ENCODE data around the gene NPHS1.

Gene NPHS1

DNA sequence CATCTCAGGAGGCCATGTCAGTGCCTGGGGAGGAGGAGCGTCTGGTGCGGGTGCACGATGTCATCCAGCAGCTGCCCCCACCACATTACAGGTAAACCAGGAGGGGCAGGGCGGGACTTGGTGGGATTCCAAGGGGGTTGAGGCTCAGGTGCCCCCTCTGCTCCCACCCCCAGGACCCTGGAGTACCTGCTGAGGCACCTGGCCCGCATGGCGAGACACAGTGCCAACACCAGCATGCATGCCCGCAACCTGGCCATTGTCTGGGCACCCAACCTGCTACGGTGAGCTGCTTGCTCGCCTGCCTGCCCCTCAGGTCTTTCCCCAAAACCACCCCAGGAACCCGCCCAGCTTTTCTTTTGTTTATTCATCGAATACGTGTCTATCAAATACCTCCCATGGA, 69.7 kb downstream of the NPHS1 start:
- TF ChIP-seq, protein P1, sequence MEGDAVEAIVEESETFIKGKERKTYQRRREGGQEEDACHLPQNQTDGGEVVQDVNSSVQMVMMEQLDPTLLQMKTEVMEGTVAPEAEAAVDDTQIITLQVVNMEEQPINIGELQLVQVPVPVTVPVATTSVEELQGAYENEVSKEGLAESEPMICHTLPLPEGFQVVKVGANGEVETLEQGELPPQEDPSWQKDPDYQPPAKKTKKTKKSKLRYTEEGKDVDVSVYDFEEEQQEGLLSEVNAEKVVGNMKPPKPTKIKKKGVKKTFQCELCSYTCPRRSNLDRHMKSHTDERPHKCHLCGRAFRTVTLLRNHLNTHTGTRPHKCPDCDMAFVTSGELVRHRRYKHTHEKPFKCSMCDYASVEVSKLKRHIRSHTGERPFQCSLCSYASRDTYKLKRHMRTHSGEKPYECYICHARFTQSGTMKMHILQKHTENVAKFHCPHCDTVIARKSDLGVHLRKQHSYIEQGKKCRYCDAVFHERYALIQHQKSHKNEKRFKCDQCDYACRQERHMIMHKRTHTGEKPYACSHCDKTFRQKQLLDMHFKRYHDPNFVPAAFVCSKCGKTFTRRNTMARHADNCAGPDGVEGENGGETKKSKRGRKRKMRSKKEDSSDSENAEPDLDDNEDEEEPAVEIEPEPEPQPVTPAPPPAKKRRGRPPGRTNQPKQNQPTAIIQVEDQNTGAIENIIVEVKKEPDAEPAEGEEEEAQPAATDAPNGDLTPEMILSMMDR (conservative IDR thresholded peaks at IDR 0.05): no peak
- H3K27ac ChIP-seq: no peak overlapping the region

DNA sequence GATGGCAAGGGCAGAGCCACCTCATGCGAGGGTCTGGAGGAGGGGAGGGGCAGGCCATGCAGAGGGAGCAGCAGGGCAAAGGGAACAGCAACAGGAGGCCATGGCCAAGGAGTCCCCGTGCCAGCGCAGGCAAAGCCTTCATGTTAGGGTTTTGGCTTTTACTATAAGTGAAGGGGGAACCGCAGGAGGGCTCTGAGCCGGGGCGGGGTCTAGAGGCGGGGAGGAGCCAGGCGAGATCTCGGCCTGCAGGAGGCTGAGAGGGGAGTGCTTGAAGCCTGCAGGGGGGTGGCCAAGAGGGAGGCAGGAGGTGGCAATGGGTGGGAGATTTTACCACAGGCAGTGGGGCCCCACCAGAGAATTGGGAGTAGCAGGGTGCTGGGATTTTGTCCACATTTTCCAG, 70.7 kb downstream of the NPHS1 start:
- no peak overlapping the region for H3K27ac ChIP-seq
- TF ChIP-seq, protein P1 (conservative IDR thresholded peaks at IDR 0.05): no peak
- no peak for TF ChIP-seq ZFX (IDR thresholded peaks at IDR 0.05)

DNA sequence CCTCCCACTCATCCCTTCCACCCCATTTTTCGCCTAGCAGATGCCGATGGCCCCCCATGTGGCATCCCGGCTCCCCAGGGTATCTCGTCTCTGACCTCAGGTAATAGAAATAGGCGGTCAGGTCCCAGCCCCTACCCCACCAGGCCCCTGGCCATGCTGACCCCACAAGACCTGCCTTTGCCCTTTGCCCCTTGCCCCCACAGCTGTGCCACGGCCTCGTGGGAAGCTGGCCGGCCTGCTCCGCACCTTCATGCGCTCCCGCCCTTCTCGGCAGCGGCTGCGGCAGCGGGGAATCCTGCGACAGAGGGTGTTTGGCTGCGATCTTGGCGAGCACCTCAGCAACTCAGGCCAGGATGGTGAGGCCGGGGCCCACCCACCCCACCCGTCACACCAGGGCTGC, 71.6 kb downstream of the NPHS1 start:
- H3K27ac ChIP-seq: no peak overlapping the region
- TF ChIP-seq ZFX (IDR thresholded peaks at IDR 0.05): no peak
- TF ChIP-seq, protein P1 (conservative IDR thresholded peaks at IDR 0.05): no peak

DNA sequence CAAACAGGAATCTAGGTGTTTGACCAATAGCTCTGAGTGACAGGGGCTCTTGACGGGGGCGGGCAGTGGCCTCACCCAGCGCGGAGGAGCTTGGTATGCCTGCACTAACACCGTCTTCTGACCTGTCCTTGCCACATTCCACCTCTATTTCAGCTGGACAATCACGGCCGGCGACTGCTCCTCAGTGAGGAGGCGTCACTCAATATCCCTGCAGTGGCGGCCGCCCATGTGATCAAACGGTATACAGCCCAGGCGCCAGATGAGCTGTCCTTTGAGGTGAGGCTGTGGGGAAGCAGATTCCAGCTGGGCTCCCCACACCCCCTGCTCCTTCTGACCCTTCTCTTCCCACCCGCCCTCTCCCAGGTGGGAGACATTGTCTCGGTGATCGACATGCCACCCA, 72.2 kb downstream of the NPHS1 start:
- TF ChIP-seq, protein P1 (conservative IDR thresholded peaks at IDR 0.05): no peak
- no peak for TF ChIP-seq ZFX (IDR thresholded peaks at IDR 0.05)
- H3K27ac ChIP-seq: no peak overlapping the region

DNA sequence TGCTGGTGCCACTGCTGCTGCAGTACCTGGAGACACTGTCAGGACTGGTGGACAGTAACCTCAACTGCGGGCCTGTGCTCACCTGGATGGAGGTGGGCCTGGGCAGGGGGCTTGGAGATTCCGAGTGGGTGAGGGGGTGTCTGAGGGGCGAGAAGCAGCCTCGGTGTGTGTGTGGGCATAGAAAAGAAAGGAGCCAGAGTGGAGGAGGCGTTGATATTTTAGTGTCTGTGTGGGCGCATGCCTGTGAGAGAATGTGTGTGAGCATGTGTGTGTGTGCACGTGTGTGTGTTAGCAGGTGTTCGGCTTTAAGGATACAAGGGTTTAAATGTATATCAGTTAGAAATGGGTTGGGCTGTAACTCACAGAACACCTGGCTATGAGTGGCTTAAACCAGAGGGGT, 73.3 kb downstream of the NPHS1 start:
- no peak overlapping the region for H3K27ac ChIP-seq
- TF ChIP-seq, protein P1 (conservative IDR thresholded peaks at IDR 0.05): no peak
- TF ChIP-seq ZFX (IDR thresholded peaks at IDR 0.05): no peak

DNA sequence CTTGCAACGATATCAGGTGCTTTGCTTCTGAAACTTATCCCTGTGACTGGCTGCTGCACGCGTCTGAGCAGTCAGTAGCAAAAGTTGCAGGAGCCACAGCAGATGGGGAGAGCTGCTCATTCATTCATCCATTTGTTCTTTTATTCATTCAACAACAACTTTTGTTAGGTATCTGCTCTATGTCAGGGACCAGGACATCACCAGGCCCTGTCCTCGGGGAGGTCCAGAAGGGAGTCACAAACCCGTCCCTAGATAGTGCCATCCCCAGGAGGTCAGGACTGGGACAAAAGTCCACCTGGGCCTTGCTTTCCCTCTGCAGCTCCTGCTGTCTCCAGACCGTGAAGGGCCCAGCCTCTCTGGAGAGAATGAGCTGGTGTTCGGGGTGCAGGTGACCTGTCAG, 74.3 kb downstream of the NPHS1 start:
- no peak for TF ChIP-seq ZFX (IDR thresholded peaks at IDR 0.05)
- no peak overlapping the region for H3K27ac ChIP-seq

DNA sequence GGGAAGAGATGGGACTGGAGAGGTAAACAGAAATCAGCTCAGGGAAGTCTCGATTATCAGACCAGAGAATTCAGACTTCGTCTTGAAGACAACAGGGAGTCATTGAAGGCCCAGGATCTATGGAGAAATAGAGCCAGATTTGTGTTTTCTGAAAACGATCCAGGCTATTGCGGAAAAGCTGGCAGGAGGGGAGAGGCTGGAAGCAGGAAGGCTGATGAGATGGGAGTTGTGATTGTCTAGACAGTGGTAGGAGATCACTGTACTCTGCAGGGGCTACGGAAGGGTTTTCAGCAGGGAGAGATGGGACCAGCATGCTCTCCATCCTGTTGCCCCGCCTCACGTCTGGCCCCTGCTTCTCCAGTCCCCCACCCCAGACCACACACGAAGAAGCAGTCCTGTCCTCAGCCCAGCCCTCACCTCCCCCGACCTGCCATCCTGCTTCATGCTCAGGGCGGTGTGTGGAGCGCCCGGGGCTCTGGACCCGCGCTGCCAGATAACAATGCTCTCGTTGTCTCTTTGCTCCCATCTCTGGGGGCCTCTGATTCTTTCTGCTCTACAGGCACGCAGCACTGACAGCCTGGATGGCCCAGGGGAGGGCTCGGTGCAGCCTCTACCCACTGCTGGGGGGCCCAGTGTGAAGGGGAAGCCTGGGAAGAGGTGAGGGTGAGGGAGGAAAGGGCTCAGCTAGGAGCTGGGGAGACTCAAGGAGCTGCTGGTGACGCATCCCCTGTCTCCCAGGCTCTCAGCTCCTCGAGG, 75.0 kb downstream of the NPHS1 start:
- no peak overlapping the region for H3K27ac ChIP-seq
- TF ChIP-seq, protein P1 (conservative IDR thresholded peaks at IDR 0.05): no peak
- TF ChIP-seq ZFX (IDR thresholded peaks at IDR 0.05): no peak

Measured in C4-2B (cell line).